Lower leg skin (tissue), 4 donors: ENCODE measurements around the gene KCNQ4. TPM values are rescaled to one million over a fixed set of nuclear protein-coding genes. Genes with fewer than 3 reads are reported as not detected.

Source experiments
- DNase-seq, 2 donors: peaks; one replicate each; pipeline ENCODE4 v3.0.0-alpha.2; 2019; ENCODE audit warnings: low spot score in 2 of 2
- H3K4me3 ChIP-seq: fragments of 200-600 bp; sonication (generic); 2 replicates; pipeline ENCODE4 v1.5.1; 2017; ENCODE audit warnings: mild to moderate bottlenecking, low read depth; ENCODE audit not compliant: poor library complexity, severe bottlenecking
- POLR2A ChIP-seq, 2 donors: fragments of 450-650 bp; IDR thresholded peaks; one replicate each; pipeline ENCODE4 v1.6.1; 2016 to 2017; ENCODE audit warnings: antibody characterized with exemption in 2 of 2, mild to moderate bottlenecking in 1 of 2, moderate library complexity in 1 of 2
- WGBS, 2 donors: methylation state at CpG; one replicate each; pipeline ENCODE4 v1.1.5; 2018; 5-methylcytosine and 5-hydroxymethylcytosine counted together
- intact Hi-C: fragments of 100-400 bp; cut with DNase I; formaldehyde crosslinking; loops from one replicate; pipeline ENCODE4 v1.15.0; 2023; ENCODE audit warnings: low total_unique reads
- total RNA-seq, 4 donors: library from RNA; depleted of rRNA; stranded (reverse); fragments of >200 nt; gene quantifications; one replicate each; pipeline ENCODE4 v1.1.0, GENCODE V29; 2016
- TF ChIP-seq, protein P1 (sequence below), 3 donors: fragments of 450-650 bp; IDR thresholded peaks; one replicate each; pipeline ENCODE4 v1.5.1; 2016; ENCODE audit warnings: antibody characterized with exemption in 3 of 3, mild to moderate bottlenecking in 3 of 3, moderate library complexity in 2 of 3

KCNQ4 gene
- total RNA-seq, 4 donors from 2014 or later, result 1.3 to 2.7 (median 2.0) TPM

DNA sequence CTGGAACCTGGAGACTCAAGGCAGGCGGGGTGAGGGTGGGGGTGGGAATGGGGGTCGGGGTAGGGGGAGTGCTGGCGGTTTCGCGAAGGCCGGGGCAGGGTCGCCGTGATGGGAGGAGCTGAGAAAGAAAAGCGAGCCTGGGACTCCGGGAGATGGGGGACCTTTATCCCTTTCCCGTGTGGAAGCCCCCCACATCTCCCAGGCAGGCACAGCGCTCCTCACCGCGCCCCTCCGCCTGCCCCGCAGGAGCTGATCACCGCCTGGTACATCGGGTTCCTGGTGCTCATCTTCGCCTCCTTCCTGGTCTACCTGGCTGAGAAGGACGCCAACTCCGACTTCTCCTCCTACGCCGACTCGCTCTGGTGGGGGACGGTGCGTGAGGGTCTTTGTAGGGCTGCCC is 35.5 kb downstream of the KCNQ4 start:
- TF ChIP-seq, protein P1, sequence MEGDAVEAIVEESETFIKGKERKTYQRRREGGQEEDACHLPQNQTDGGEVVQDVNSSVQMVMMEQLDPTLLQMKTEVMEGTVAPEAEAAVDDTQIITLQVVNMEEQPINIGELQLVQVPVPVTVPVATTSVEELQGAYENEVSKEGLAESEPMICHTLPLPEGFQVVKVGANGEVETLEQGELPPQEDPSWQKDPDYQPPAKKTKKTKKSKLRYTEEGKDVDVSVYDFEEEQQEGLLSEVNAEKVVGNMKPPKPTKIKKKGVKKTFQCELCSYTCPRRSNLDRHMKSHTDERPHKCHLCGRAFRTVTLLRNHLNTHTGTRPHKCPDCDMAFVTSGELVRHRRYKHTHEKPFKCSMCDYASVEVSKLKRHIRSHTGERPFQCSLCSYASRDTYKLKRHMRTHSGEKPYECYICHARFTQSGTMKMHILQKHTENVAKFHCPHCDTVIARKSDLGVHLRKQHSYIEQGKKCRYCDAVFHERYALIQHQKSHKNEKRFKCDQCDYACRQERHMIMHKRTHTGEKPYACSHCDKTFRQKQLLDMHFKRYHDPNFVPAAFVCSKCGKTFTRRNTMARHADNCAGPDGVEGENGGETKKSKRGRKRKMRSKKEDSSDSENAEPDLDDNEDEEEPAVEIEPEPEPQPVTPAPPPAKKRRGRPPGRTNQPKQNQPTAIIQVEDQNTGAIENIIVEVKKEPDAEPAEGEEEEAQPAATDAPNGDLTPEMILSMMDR (IDR thresholded peaks at IDR 0.05), result no peak
- TF ChIP-seq POLR2A (IDR thresholded peaks at IDR 0.05), result no peak
- no peak overlapping the region for H3K4me3 ChIP-seq

DNA sequence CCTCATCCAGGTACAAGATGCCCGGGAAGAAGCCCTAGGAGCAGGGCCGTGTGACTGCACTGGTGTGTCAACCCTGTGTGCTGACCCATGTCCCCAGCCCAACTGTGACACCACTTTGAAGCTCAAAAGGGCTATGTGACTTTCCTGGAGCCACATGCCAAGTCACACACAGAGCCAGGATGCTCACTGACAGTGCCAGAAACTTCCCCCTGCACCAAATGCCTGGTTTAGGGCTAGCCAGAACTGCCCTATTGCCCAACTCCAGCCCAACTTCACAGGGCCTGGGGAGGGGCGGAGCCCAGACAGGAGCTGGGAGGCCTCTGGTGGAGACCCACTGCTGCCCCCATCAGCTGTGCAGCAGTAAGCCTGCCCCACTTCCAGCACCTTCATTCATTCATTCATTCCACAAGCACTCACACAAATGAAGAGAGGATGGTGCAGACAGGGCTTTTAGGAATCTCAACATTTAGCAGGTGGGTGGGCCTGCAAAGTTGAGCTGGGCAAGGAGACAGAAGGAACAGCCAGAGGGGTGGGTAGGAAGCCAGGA is 36.7 kb downstream of the KCNQ4 start:
- WGBS, 2 donors, result 97 to 100% methylated on average over 1 to 3 of the region's 3 CpGs
- TF ChIP-seq, protein P1 (IDR thresholded peaks at IDR 0.05), result no peak
- no peak for TF ChIP-seq POLR2A (IDR thresholded peaks at IDR 0.05)

More for the DNA sequence above, 35.5 kb downstream of the KCNQ4 start:
- DNase-seq, result no peak
- intact Hi-C loops, result no loop called here
- WGBS, 2 donors, result 59 to 64% methylated on average over 25 to 26 of the region's 26 CpGs

DNA sequence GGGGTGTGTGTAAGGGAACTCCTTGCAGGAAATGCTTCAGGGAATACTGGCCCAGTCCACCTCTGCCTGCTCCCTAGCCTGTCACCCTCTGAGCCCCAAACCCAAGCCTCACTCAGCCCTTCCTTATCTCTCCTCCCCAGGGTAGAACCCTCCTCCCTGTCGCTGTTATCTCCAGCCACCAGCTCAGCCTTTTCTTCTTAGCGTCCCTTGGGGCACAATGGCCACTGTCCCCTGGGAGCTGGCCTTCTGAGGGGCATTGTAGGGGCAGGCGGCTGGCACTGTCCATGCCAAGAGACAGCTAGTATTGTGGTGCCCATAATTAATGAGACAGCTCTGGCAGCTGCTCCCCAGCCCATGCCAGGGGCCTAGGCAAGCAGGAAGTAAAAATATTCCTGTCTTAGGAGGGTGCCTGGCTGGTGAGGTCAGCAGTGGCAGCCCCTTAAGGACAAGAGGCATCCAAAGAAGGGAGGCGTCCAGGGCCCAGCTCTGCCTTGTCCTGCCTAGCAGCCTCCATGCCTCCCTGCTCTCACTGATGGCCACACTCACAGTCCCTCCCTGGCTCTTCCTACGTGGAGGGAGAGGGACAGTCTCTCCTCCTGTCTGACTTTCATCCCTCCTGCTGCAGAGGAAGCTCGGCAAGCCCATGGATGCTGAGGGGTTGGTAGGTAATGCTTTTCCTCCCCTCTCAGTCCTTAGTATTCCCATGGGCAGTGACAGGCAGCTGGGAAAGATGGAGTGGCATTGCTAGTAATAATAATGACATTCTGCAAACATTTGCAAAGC is 37.5 kb downstream of the KCNQ4 start:
- H3K4me3 ChIP-seq, result no peak overlapping the region
- WGBS, 2 donors, result 68 to 74% methylated on average over 6 of the region's 6 CpGs
- DNase-seq, result no peak
- intact Hi-C loops, result no loop called here
- TF ChIP-seq POLR2A (IDR thresholded peaks at IDR 0.05), result no peak
- TF ChIP-seq, protein P1 (IDR thresholded peaks at IDR 0.05), result no peak

More for the DNA sequence above, 36.7 kb downstream of the KCNQ4 start:
- H3K4me3 ChIP-seq, result no peak overlapping the region
- DNase-seq, result no peak
- intact Hi-C loops, result no loop called here

DNA sequence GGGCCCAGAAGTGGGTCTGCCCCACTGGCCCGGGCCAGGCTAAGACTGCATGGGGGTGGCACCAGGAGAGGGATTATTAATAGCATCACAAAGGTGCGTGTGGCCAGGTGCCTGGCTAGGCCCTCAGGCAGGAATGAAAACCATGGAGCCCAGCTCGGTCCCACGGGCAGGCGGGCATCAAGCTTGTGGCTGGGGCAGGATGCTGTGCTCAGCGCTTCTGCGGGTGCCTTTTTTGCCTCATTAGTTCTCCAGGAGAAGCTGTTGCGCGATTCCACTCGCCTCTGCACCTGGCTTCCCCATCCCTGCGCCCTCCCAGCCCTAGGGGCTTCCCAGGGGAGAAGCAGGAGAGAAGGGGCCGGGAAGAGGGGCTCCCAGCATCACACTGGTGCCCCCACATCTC is 39.3 kb downstream of the KCNQ4 start:
- DNase-seq, result no peak
- no peak for TF ChIP-seq POLR2A (IDR thresholded peaks at IDR 0.05)
- TF ChIP-seq, protein P1 (IDR thresholded peaks at IDR 0.05), result no peak
- 84 to 92% methylated on average over 12 of the region's 12 CpGs for WGBS, 2 donors
- intact Hi-C loops, result no loop called here
- H3K4me3 ChIP-seq, result no peak overlapping the region

DNA sequence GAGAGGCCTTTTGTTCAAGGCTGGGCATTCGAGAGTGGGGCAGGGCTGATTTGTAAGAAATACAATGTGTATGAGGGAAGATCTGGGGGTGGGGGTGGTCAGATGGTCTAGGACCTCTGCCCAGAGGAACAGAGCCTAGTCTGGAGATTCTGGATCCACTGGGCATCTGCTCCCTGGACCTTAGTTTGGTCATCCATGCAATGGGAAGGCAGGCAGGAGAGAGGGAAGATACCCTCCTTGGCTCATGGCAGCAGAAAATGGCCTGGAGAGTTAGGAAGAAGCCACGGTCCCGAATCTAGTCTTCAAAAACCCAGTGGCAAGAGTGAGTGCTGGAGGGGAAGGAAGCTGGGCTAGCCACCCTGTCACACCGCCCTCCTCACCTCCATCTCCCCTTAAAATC is 39.8 kb downstream of the KCNQ4 start:
- WGBS, 2 donors, result 85 to 88% methylated on average over 4 of the region's 4 CpGs
- no peak for DNase-seq
- no peak overlapping the region for H3K4me3 ChIP-seq
- intact Hi-C loops, result no loop called here
- TF ChIP-seq POLR2A (IDR thresholded peaks at IDR 0.05), result no peak

DNA sequence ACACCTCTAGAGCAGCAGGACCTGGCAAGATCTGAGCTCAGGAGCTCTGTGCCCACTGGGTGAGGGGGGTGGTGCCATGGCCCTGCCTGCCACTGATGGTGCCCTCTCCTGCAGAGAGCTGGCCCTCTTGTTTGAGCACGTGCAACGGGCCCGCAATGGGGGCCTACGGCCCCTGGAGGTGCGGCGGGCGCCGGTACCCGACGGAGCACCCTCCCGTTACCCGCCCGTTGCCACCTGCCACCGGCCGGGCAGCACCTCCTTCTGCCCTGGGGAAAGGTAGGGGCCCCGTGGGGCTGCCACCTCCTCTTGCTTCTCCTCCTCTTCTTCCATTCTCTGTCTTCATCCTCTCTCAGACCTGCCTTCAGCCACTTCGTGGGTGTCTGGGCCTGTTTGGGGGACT is 40.4 kb downstream of the KCNQ4 start:
- intact Hi-C loops, result no loop called here
- 87 to 95% methylated on average over 8 to 17 of the region's 17 CpGs for WGBS, 2 donors
- no peak overlapping the region for H3K4me3 ChIP-seq
- DNase-seq, result no peak
- no peak for TF ChIP-seq POLR2A (IDR thresholded peaks at IDR 0.05)
- TF ChIP-seq, protein P1 (IDR thresholded peaks at IDR 0.05), result no peak
